ENCODE measurements around the gene DACT2.

- TF ChIP-seq ZBTB21 (CRISPR knock-in tag; IDR thresholded peaks at IDR 0.05; ENCODE audit: borderline replicate concordance): no peak
- TF ChIP-seq MYBL2 (CRISPR knock-in tag; IDR thresholded peaks at IDR 0.05): no peak
- no peak for TF ChIP-seq ATF3 (CRISPR knock-in tag; conservative IDR thresholded peaks at IDR 0.05)
- TF ChIP-seq JUN (CRISPR knock-in tag; IDR thresholded peaks at IDR 0.05): no peak
- TF ChIP-seq NR3C1 (CRISPR knock-in tag; conservative IDR thresholded peaks at IDR 0.05; ENCODE audit: low read depth): no peak
- TF ChIP-seq CTCF (IDR thresholded peaks at IDR 0.05): no peak
- no peak for TF ChIP-seq ATF2 (CRISPR knock-in tag; IDR thresholded peaks at IDR 0.05; ENCODE audit: borderline replicate concordance, low read depth)
- no peak for TF ChIP-seq CREM (CRISPR knock-in tag; IDR thresholded peaks at IDR 0.05)
- no peak for TF ChIP-seq CBFB (CRISPR knock-in tag; IDR thresholded peaks at IDR 0.05; ENCODE audit: low read depth)
Observed at GRCh38 chr6:168342636-168343035, 23.1 kb upstream of the DACT2 start.
